ENCODE measurements around the gene WDR7.
A peak's percentile ranks its signal among the peaks of the same experiment; 100 is the strongest.

Gene WDR7

GRCh38 chr18:57080479-57080878 is 429.3 kb downstream of the WDR7 start:
- ChIA-PET CTCF (interaction anchor here (0.7 kb wide), 1 partner anchor 21 kb away, joined by 3 read pairs; no protein-coding TSS in a partner anchor), POLR2A (no interaction called here)
- no peak for DNase-seq (ENCODE audit: extremely low spot score)
- TF ChIP-seq, protein P1, sequence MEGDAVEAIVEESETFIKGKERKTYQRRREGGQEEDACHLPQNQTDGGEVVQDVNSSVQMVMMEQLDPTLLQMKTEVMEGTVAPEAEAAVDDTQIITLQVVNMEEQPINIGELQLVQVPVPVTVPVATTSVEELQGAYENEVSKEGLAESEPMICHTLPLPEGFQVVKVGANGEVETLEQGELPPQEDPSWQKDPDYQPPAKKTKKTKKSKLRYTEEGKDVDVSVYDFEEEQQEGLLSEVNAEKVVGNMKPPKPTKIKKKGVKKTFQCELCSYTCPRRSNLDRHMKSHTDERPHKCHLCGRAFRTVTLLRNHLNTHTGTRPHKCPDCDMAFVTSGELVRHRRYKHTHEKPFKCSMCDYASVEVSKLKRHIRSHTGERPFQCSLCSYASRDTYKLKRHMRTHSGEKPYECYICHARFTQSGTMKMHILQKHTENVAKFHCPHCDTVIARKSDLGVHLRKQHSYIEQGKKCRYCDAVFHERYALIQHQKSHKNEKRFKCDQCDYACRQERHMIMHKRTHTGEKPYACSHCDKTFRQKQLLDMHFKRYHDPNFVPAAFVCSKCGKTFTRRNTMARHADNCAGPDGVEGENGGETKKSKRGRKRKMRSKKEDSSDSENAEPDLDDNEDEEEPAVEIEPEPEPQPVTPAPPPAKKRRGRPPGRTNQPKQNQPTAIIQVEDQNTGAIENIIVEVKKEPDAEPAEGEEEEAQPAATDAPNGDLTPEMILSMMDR (IDR thresholded peaks at IDR 0.05; ENCODE audit: control extremely low read depth, extremely low read depth, low read depth, missing control alignments), result no peak

DNA sequence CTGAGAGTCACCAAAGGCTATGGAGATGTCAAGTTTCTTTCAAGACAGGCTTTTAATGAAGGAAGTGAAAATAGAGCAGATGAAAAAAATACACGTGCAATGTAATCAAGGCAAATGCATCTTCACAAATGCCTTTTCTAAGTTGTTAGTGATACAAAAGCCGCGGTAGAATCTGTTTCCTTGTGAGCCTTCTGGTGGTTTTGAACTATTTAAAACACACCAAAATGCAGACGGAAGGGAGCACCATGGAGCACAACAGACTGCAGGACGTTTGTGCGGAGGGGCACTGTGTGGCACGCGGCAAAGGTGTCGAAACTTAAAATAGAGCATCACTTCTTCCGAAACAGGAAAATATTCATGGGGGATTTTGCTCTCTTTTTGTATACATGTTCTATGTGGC is 430.7 kb downstream of the WDR7 start:
- ChIA-PET CTCF (interaction anchor here (1.4 kb wide), 1 partner anchor 15 kb away, joined by 3 read pairs; no protein-coding TSS in a partner anchor), POLR2A (no interaction called here)
- TF ChIP-seq, protein P1 (IDR thresholded peaks at IDR 0.05; ENCODE audit: control extremely low read depth, extremely low read depth, low read depth, missing control alignments), result no peak
- no peak for DNase-seq (ENCODE audit: extremely low spot score)

GRCh38 chr18:57083485-57083884 is 432.3 kb downstream of the WDR7 start:
- TF ChIP-seq, protein P1 (IDR thresholded peaks at IDR 0.05; ENCODE audit: control extremely low read depth, extremely low read depth, low read depth, missing control alignments), result no peak
- POLR2A ChIA-PET, result no interaction called here
- DNase-seq (ENCODE audit: extremely low spot score), result no peak
- CTCF ChIA-PET, result no interaction called here

GRCh38 chr18:57084331-57085271 is 433.4 kb downstream of the WDR7 start:
- ChIA-PET POLR2A (no interaction called here), CTCF (no interaction called here)
- TF ChIP-seq, protein P1 (IDR thresholded peaks at IDR 0.05; ENCODE audit: control extremely low read depth, extremely low read depth, low read depth, missing control alignments), result no peak
- DNase-seq (ENCODE audit: extremely low spot score), result peak; percentile 60

- TF ChIP-seq, protein P1 (IDR thresholded peaks at IDR 0.05; ENCODE audit: control extremely low read depth, extremely low read depth, low read depth, missing control alignments), result no peak
- ChIA-PET CTCF (no interaction called here), POLR2A (no interaction called here)
- DNase-seq (ENCODE audit: extremely low spot score), result no peak
Measured at GRCh38 chr18:57085371-57085770, 434.2 kb downstream of the WDR7 start.

DNA sequence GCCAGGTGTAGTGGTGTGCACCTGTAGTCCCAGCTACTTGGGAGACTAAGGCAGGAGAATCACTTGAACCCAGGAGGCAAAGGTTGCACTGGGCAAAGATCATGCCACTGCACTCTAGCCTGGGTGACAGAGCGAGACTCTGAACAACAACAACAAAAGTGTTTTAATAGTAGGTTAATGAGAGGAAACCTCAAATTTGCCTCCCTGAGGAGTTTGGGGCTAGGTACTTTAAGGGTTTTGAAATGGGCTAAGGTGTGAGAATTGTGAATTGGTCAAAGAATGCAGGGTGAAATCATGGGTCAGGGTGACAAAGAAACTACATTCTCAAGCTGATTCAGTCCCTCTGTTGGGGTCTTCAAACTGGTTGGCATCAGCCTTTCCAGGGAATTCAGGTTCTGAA is 435.0 kb downstream of the WDR7 start:
- ChIA-PET POLR2A (no interaction called here), CTCF (interaction anchor here (1.1 kb wide), 1 partner anchor 13 kb away, joined by 3 read pairs; no protein-coding TSS in a partner anchor)
- DNase-seq (ENCODE audit: extremely low spot score), result no peak
- TF ChIP-seq, protein P1 (IDR thresholded peaks at IDR 0.05; ENCODE audit: control extremely low read depth, extremely low read depth, low read depth, missing control alignments), result no peak
